IMR-90 (cell line): ENCODE results near the gene SLC35F1. TPM values are rescaled to one million over a fixed set of nuclear protein-coding genes. Genes with fewer than 3 reads are reported as not detected.

Experiments used
- ATAC-seq: fragments of 200-7000 bp; cut with Tn5 transposase; 2 replicates; pipeline ENCODE4 v1.9.1; 2020; ENCODE audit warnings: low read depth, mild to moderate bottlenecking, moderate library complexity
- BruUV-seq: library from RNA; stranded (reverse); fragments of 400-500 nt; replicated peaks from 2 replicates; lab custom pipeline; 2021; lab: Mats Ljungman, UMichigan
- CTCF ChIA-PET: fragments of 300-600 bp; formaldehyde crosslinking; extraction: SDS; loops from one replicate; lab custom pipeline; 2021; ENCODE audit warnings: antibody characterized with exemption; lab: Yijun Ruan, JAX
- POLR2A ChIA-PET: fragments of 300-600 bp; sonication (Branson Sonifier 250); formaldehyde crosslinking; loops from one replicate; lab custom pipeline; 2022; ENCODE audit warnings: antibody characterized with exemption; ENCODE audit not compliant: unreplicated experiment; lab: Charles Lee
- DNase-seq: peaks from one replicate; pipeline ENCODE4 v3.0.0; 2013
- H2AFZ ChIP-seq: replicated peaks from 2 replicates; pipeline ENCODE3; 2013; ENCODE audit warnings: low read length, mild to moderate bottlenecking; ENCODE audit not compliant: poor library complexity
- H2AK5ac ChIP-seq: 2 replicates; pipeline ENCODE4 v1.6.1; 2013; ENCODE audit warnings: low read depth, low read length, inconsistent platforms
- H2AK9ac ChIP-seq: replicated peaks from 2 replicates; pipeline ENCODE3; 2013; ENCODE audit warnings: mild to moderate bottlenecking, low read depth, low read length, moderate library complexity; ENCODE audit not compliant: poor library complexity
- H2BK120ac ChIP-seq: 2 replicates; pipeline ENCODE4 v1.6.1; 2013; ENCODE audit warnings: low read depth, low read length, inconsistent platforms
- H2BK15ac ChIP-seq: 3 replicates; pipeline ENCODE4 v1.6.1; 2013; ENCODE audit warnings: low read depth, low read length, inconsistent platforms
- H2BK20ac ChIP-seq: 2 replicates; pipeline ENCODE4 v1.6.1; 2013; ENCODE audit warnings: low read depth, mild to moderate bottlenecking, inconsistent platforms, low read length, moderate library complexity
- H2BK5ac ChIP-seq: 2 replicates; pipeline ENCODE4 v1.6.1; 2013; ENCODE audit warnings: mild to moderate bottlenecking, low read depth, low read length, inconsistent platforms; ENCODE audit not compliant: poor library complexity, severe bottlenecking
- H3K14ac ChIP-seq: replicated peaks from 2 replicates; pipeline ENCODE4 v1.6.1; 2013; ENCODE audit warnings: low read depth, low read length, inconsistent platforms
- H3K18ac ChIP-seq: 2 replicates; pipeline ENCODE4 v1.6.1; 2013; ENCODE audit warnings: low read depth, low read length, control low read depth
- H3K23ac ChIP-seq: 2 replicates; pipeline ENCODE4 v1.6.1; 2013; ENCODE audit warnings: low read depth, low read length, inconsistent platforms
- H3K27ac ChIP-seq: 2 replicates; pipeline ENCODE4 v1.5.1; 2013; ENCODE audit warnings: mild to moderate bottlenecking, control low read depth, low read length; ENCODE audit not compliant: insufficient read depth
- H3K27me3 ChIP-seq: 2 replicates; pipeline ENCODE4 v1.6.1; 2013; ENCODE audit warnings: low read length; ENCODE audit not compliant: control insufficient read depth, insufficient read depth
- H3K36me3 ChIP-seq: 2 replicates; pipeline ENCODE4 v1.6.1; 2013; ENCODE audit warnings: low read length, mixed read lengths; ENCODE audit not compliant: control insufficient read depth, insufficient read depth
- H3K4ac ChIP-seq: 2 replicates; pipeline ENCODE4 v1.6.1; 2013; ENCODE audit warnings: low read depth, low read length, inconsistent platforms
- H3K4me1 ChIP-seq: 2 replicates; pipeline ENCODE4 v1.6.1; 2013; ENCODE audit warnings: low read length, mixed read lengths; ENCODE audit not compliant: control insufficient read depth, insufficient read depth
- H3K4me2 ChIP-seq: 2 replicates; pipeline ENCODE4 v1.6.1; 2013; ENCODE audit warnings: low read depth, mild to moderate bottlenecking, control low read depth, low read length, moderate library complexity
- H3K4me3 ChIP-seq: 2 replicates; pipeline ENCODE4 v1.5.1; 2013; ENCODE audit warnings: low read depth, mild to moderate bottlenecking, control low read depth, low read length, moderate library complexity; ENCODE audit not compliant: insufficient read depth
- H3K56ac ChIP-seq: 2 replicates; pipeline ENCODE4 v1.6.1; 2013; ENCODE audit warnings: low read length, inconsistent platforms; ENCODE audit not compliant: insufficient read depth; ENCODE audit errors: extremely low read depth
- H3K79me1 ChIP-seq, 2 experiments: 2 replicates each; pipeline ENCODE4 v1.6.1; 2013; ENCODE audit warnings: low read length in 2 of 2, inconsistent platforms in 1 of 2, low read depth in 1 of 2
- H3K9ac ChIP-seq: 2 replicates; pipeline ENCODE4 v1.6.1; 2013; ENCODE audit warnings: low read depth, low read length, control low read depth
- H3K9me1 ChIP-seq: 2 replicates; pipeline ENCODE4 v1.6.1; 2013; ENCODE audit warnings: low read length, inconsistent platforms; ENCODE audit not compliant: insufficient read depth
- H3K9me3 ChIP-seq: 2 replicates; pipeline ENCODE4 v1.6.1; 2013; ENCODE audit warnings: low read length; ENCODE audit not compliant: control insufficient read depth, insufficient read depth
- H4K20me1 ChIP-seq: 2 replicates; pipeline ENCODE4 v1.6.1; 2013; ENCODE audit warnings: low read length, inconsistent platforms; ENCODE audit not compliant: insufficient read depth
- H4K5ac ChIP-seq: 2 replicates; pipeline ENCODE4 v1.6.1; 2013; ENCODE audit warnings: mild to moderate bottlenecking, low read depth, low read length, control low read depth
- H4K8ac ChIP-seq, 2 experiments: 2 replicates each; pipeline ENCODE4 v1.6.1; 2013; ENCODE audit warnings: low read depth in 2 of 2, low read length in 2 of 2, control low read depth in 1 of 2, inconsistent platforms in 1 of 2
- H4K91ac ChIP-seq: 2 replicates; pipeline ENCODE4 v1.6.1; 2013; ENCODE audit warnings: low read depth, low read length, inconsistent platforms; ENCODE audit not compliant: insufficient read depth
- CEBPB ChIP-seq: IDR thresholded peaks from 2 replicates; pipeline ENCODE4 v1.6.1; 2012; ENCODE audit warnings: low read depth, low read length, improper control_type of control experiment
- MXI1 ChIP-seq: IDR thresholded peaks from 2 replicates; pipeline ENCODE4 v1.6.1; 2012; ENCODE audit warnings: low read depth, mild to moderate bottlenecking, low read length, moderate library complexity, borderline replicate concordance
- RCOR1 ChIP-seq: IDR thresholded peaks from 2 replicates; pipeline ENCODE4 v1.6.1; 2012; ENCODE audit warnings: mild to moderate bottlenecking, low read length, improper control_type of control experiment; ENCODE audit not compliant: insufficient replicate concordance
- SMC3 ChIP-seq: fragments of 150-350 bp; IDR thresholded peaks from 2 replicates; pipeline ENCODE4 v1.6.1; 2016; ENCODE audit warnings: low read depth, mild to moderate bottlenecking, antibody characterized with exemption, low read length, moderate library complexity
- WGBS, 2 experiments: methylation state at CpG; one replicate each; pipeline versions ENCODE4 v1.1.5 to v1.1.7; 2013; ENCODE audit warnings: missing lambda C conversion rate in 2 of 2; ENCODE audit not compliant: insufficient read length in 1 of 2; ENCODE audit errors: extremely low coverage in 2 of 2; 5-methylcytosine and 5-hydroxymethylcytosine counted together
- dilution Hi-C: fragments of 300-500 bp; cut with HindIII; formaldehyde crosslinking; loops from one replicate; pipeline ENCODE4 v1.14.3; 2018; ENCODE audit warnings: low sequenced_read_pairs; ENCODE audit not compliant: unreplicated experiment
- in situ Hi-C: fragments of 300-500 bp; cut with MboI; formaldehyde crosslinking; loops from 3 replicates; pipeline ENCODE4 v1.14.3; 2019; ENCODE audit warnings: low sequenced_read_pairs, inconsistent platforms, mixed read lengths
- intact Hi-C: fragments of 100-400 bp; cut with micrococcal nuclease; formaldehyde crosslinking; loops from 2 replicates; pipeline ENCODE4 v1.10.0; 2022
- polyA plus RNA-seq, 3 experiments: library from polyadenylated mRNA; depleted of rRNA; stranded (reverse); fragments of >200 nt; gene quantifications; 2 replicates each; pipeline ENCODE4 v1.2.3, GENCODE V29; 2012; ENCODE audit warnings: low replicate concordance in 1 of 3
- total RNA-seq: library from RNA; depleted of rRNA; stranded (reverse); fragments of >200 nt; gene quantifications from 2 replicates; pipeline ENCODE4 v1.2.3, GENCODE V29; 2012

SLC35F1 gene
- total and polyA plus RNA-seq, 2 of the 4 experiments (the other 2 are of a cell fraction), result not detected

- Histone ChIP-seq H3K9me3 (no peaks in the 10 kb centered on the region), H2AFZ (peak overlapping the region; percentile 72), H3K79me1 (no peaks in the 10 kb centered on the region), H3K9me1 (no peaks in the 10 kb centered on the region), H2AK5ac (no peak overlapping the region), H2BK20ac (no peak overlapping the region), H3K9ac (no peak overlapping the region), H2BK120ac (no peak overlapping the region), H4K20me1 (no peaks in the 10 kb centered on the region), H2BK15ac (no peak overlapping the region), H2BK5ac (no peak overlapping the region), H4K5ac (no peak overlapping the region), H3K4ac (no peak overlapping the region), H3K4me1 (no peaks in the 10 kb centered on the region), H3K27ac (no peak overlapping the region), H2AK9ac (no peak overlapping the region), H4K91ac (no peak overlapping the region), H3K23ac (no peak overlapping the region), H3K56ac (no peak overlapping the region), H3K18ac (no peak overlapping the region), H4K8ac (no peak overlapping the region), H3K4me3 (no peak overlapping the region; the same call in 1 of the 2 replicates), H3K36me3 (no peaks in the 10 kb centered on the region), H3K27me3 (peaks cover 18% of the 10 kb centered on the region), H3K4me2 (no peak overlapping the region), H3K14ac (no peak overlapping the region)
- intact Hi-C loops (no loop called here), dilution Hi-C loops (no loop called here), in situ Hi-C loops (no loop called here)
- CTCF ChIA-PET, result no interaction called here
- TF ChIP-seq RCOR1 (no peak), CEBPB (no peak), SMC3 (no peak), MXI1 (no peak)
- DNase-seq (no peak), ATAC-seq (peak; percentile 40; the same call in 1 of the 2 replicates)
- no TSS peak for BruUV-seq
- WGBS, 2 experiments, result 0% methylated on average over 5 of the region's 81 CpGs; no CpG with 5 or more reads in 1 of the 2 experiments
- POLR2A ChIA-PET, result no interaction called here
These were observed 659 bp downstream of the SLC35F1 start for GRCh38 chr6:117907601-117908245.
